BLaER1 treated with 17β-estradiol and CSF1 and Interleukin-3, amounts not matched to agents 10 nM and 100 nM (cell line): ENCODE data around the gene FBXW8.

Experiments
- H3K27ac ChIP-seq, 11 experiments: shearing (Covaris generic); formaldehyde crosslinking; 2 replicates each; pipeline ENCODE4 v1.8.1; 2022
- H3K27me3 ChIP-seq, 11 experiments: shearing (Covaris generic); formaldehyde crosslinking; 2 replicates each; pipeline ENCODE4 v1.8.1; 2022
- H3K36me3 ChIP-seq, 11 experiments: shearing (Covaris generic); formaldehyde crosslinking; 2 replicates each; pipeline ENCODE4 v1.8.1; 2022
- H3K4me1 ChIP-seq, 10 experiments: shearing (Covaris generic); formaldehyde crosslinking; 2 replicates each; pipeline ENCODE4 v1.8.1; 2022
- H3K4me2 ChIP-seq, 11 experiments: shearing (Covaris generic); formaldehyde crosslinking; 2 replicates each; pipeline ENCODE4 v1.8.1; 2022
- H3K4me3 ChIP-seq, 10 experiments: shearing (Covaris generic); formaldehyde crosslinking; 2 replicates each; pipeline ENCODE4 v1.8.1; 2022
- H3K9ac ChIP-seq, 11 experiments: shearing (Covaris generic); formaldehyde crosslinking; 2 replicates each; pipeline ENCODE4 v1.8.1; 2022
- H3K9me3 ChIP-seq, 11 experiments: shearing (Covaris generic); formaldehyde crosslinking; replicated peaks in 1 of 11; 2 replicates each; pipeline ENCODE4 v1.8.1; 2022
- H4K20me1 ChIP-seq, 11 experiments: shearing (Covaris generic); formaldehyde crosslinking; 2 replicates each; pipeline ENCODE4 v1.8.1; 2022
- Cebpa-rat ChIP-seq, 11 experiments: shearing (Covaris generic); IDR thresholded peaks; 2 replicates each; pipeline ENCODE4 v1.8.1; 2022

FBXW8 gene

DNA sequence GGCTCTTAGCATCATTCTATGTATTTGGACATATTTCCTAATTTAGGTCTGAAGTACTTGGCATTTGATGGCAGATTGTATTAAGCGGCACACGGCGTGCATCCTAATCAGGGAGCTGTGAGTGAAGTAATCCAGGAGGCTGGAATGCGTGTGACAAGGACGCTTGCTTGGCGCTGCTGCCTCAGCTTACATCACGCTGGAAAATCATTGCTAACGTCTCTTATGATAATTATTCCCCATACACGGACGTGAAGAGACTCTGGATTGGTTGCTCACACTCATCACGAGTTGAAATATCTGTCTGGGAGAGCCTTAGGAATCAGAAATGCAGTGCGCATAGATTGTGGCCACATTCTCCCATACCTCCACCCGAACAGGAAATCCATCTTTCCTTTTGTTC lies 85.3 kb downstream of the FBXW8 start:
- peaks cover 36 to 87% (median 70%) of the 10 kb centered on the region in 11 experiments for H3K36me3 ChIP-seq
- peaks cover 0 to 11% (median 4%) of the 10 kb centered on the region in 11 experiments; a peak in 7 of 22 replicates for H3K9me3 ChIP-seq
- H3K27me3 ChIP-seq = no peaks in the 10 kb centered on the region
- no peak overlapping the region for H3K27ac ChIP-seq
- H3K9ac ChIP-seq = no peak overlapping the region
- peaks cover 0 to 15% (median 0%) of the 10 kb centered on the region in 11 experiments; a peak in 2 of 22 replicates for H4K20me1 ChIP-seq
- H3K4me1 ChIP-seq = peaks cover 0 to 18% (median 15%) of the 10 kb centered on the region in 10 experiments; a peak in 19 of 20 replicates
- H3K4me2 ChIP-seq = no peak overlapping the region
- no peak overlapping the region for H3K4me3 ChIP-seq
- TF ChIP-seq Cebpa-rat (IDR thresholded peaks at IDR 0.05) = no peak

DNA sequence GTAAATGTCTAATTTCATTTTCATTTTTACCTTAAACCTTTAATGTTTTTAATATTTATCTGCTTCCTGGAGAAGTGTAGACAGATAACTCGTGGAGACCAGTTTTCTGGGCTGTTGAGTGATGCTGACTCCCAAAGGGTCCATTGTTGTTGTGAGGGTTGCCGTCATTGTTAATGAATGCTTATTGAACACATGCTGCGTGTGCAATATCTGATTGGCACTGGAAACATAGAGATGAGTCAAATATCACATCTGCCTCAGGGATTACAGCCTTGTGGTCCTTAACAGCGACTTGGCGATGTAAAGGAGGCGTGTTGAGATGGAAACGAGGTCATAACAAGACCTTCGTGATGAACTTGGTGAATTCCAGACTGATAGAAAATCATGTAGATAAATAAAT lies 85.9 kb downstream of the FBXW8 start:
- Histone ChIP-seq H3K27ac (no peak overlapping the region), H3K27me3 (no peaks in the 10 kb centered on the region), H3K4me1 (peaks cover 0 to 18% (median 15%) of the 10 kb centered on the region in 10 experiments; a peak in 19 of 20 replicates), H4K20me1 (peaks cover 0 to 16% (median 0%) of the 10 kb centered on the region in 11 experiments; a peak in 2 of 22 replicates), H3K36me3 (peaks cover 37 to 87% (median 68%) of the 10 kb centered on the region in 11 experiments), H3K4me2 (no peak overlapping the region), H3K9me3 (peaks cover 0 to 11% (median 4%) of the 10 kb centered on the region in 11 experiments; a peak in 7 of 22 replicates), H3K4me3 (no peak overlapping the region), H3K9ac (no peak overlapping the region)
- no peak for TF ChIP-seq Cebpa-rat (IDR thresholded peaks at IDR 0.05)

DNA sequence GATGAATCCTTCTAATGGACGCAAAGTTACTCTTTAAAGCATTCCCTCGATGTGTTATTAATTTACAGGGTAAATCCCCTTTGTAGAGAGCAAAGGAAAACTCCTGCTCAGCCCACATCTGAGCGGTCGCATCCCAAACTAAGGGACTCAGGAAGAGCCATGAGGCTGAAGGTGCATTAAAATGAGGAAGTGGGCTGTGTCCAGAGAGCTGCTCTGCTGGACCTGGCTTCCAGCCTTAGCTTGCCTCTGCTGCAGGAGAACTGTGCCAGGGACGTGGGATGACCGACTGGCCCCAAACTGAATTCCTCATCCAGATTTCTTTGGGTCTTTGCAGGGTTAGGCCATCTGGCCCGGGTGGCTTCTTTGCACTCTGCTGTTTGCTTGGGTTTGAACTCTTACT lies 88.3 kb downstream of the FBXW8 start:
- Histone ChIP-seq H3K27ac (no peak overlapping the region), H3K27me3 (no peaks in the 10 kb centered on the region), H3K4me1 (peaks cover 0 to 15% (median 13%) of the 10 kb centered on the region in 10 experiments; a peak in 19 of 20 replicates), H3K4me2 (no peak overlapping the region), H4K20me1 (peaks cover 0 to 26% (median 0%) of the 10 kb centered on the region in 11 experiments; a peak in 3 of 22 replicates), H3K4me3 (no peak overlapping the region), H3K9me3 (peaks cover 0 to 1% (median 0%) of the 10 kb centered on the region in 11 experiments; a peak in 4 of 22 replicates), H3K36me3 (peaks cover 49 to 90% (median 60%) of the 10 kb centered on the region in 11 experiments), H3K9ac (no peak overlapping the region)
- TF ChIP-seq Cebpa-rat (IDR thresholded peaks at IDR 0.05) = no peak

DNA sequence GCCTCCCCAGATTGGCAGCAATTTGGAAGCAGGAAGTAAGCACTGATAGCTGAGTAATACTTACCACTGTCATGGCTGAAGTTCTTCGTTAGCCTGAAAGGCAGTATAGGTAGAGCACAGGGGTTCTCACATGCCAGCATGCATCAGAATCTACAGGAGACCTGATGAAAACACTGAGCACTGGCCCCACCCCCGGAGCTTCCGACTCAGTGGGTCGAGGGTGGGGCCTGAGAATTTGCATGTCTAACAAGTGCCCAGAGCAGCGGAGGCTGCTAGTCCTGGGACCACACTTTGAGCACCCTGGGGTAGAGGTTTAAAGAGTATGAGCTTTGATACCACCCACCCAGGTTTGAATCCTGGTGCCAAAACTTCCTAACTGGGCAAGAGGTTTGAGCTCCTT lies 89.6 kb downstream of the FBXW8 start:
- peaks cover 0 to 3% (median 1%) of the 10 kb centered on the region in 10 experiments; a peak in 16 of 20 replicates for H3K4me1 ChIP-seq
- peaks cover 59 to 97% (median 72%) of the 10 kb centered on the region in 11 experiments for H3K36me3 ChIP-seq
- H3K9ac ChIP-seq = no peak overlapping the region
- no peaks in the 10 kb centered on the region for H3K27me3 ChIP-seq
- no peak overlapping the region for H3K4me2 ChIP-seq
- H3K4me3 ChIP-seq = no peak overlapping the region
- no peak overlapping the region for H3K27ac ChIP-seq
- peaks cover 0 to 26% (median 0%) of the 10 kb centered on the region in 11 experiments; a peak in 3 of 22 replicates for H4K20me1 ChIP-seq
- no peaks in the 10 kb centered on the region for H3K9me3 ChIP-seq
- TF ChIP-seq Cebpa-rat (IDR thresholded peaks at IDR 0.05) = no peak

DNA sequence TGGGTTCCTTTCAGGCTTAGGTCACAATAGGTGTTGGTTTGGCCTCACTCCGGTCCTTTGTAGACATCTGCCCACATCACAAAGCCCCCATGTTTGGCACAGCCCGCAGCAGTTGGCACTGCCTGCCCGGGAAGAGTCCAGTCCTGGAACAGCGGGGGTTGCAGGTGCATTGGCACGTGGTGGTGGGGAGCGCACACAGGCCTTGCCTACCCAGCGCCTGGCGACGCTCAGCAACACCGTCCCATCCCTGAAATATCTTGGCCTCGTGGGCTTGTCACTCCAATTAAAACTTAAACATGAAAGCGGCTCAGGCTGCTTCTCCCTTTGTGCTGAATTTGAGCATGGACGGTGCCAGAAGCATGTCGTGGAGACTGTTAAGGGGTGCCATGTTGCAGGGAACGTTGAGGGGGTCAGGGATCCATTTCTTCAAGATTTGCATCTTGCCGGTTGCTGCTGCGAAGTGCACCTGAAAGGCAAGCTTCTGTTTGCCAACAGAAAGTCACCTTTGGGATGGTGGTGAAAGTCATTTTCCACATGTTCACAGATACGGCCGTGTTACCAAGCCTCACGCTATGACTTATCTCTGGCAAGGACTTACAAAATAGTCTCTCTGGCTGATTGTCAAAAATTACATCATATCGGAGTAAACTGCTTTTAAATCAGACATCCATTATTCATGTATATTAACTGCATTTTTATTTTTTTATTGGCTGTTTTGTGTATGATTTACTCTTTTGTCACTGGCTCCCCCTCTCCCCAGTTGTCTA lies 91.5 kb downstream of the FBXW8 start:
- Histone ChIP-seq H3K36me3 (peaks cover 63 to 97% (median 75%) of the 10 kb centered on the region in 11 experiments), H3K9me3 (no peaks in the 10 kb centered on the region), H3K27me3 (no peaks in the 10 kb centered on the region), H3K4me1 (no peaks in the 10 kb centered on the region), H4K20me1 (peaks cover 0 to 26% (median 0%) of the 10 kb centered on the region in 11 experiments; a peak in 2 of 22 replicates), H3K4me2 (no peak overlapping the region), H3K4me3 (no peak overlapping the region), H3K9ac (no peak overlapping the region), H3K27ac (no peak overlapping the region)
- no peak for TF ChIP-seq Cebpa-rat (IDR thresholded peaks at IDR 0.05)

DNA sequence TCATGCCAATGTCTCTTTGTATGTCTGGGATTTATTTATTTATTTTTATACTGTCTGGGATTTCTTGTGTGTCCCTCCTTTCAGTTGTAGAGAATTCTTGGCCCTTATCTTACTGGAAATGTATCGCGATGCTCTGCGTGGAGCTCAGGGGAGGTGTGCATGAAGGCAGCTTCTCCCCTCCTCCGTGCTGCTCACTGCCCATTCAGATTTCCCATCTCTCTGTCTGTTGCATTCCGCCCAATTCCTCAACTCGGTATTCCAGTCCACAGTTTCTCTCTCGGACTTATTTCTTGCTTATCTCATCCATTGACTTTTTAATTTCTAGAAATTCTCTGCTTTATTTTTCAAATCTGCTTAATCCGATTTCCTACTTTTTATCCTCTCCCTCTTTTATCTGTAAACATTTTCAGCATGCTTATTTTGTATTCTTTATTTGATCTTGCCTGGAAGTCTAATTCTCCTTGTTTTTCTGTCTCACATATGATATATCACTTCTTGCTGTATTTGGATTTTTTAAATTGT lies 93.2 kb downstream of the FBXW8 start:
- no peak for TF ChIP-seq Cebpa-rat (IDR thresholded peaks at IDR 0.05)
- Histone ChIP-seq H3K4me3 (no peak overlapping the region), H3K4me2 (no peak overlapping the region), H3K4me1 (no peaks in the 10 kb centered on the region), H4K20me1 (peaks cover 0 to 17% (median 0%) of the 10 kb centered on the region in 11 experiments; a peak in 2 of 22 replicates), H3K9me3 (no peaks in the 10 kb centered on the region), H3K36me3 (peaks cover 62 to 98% (median 73%) of the 10 kb centered on the region in 11 experiments), H3K27ac (no peak overlapping the region), H3K27me3 (no peaks in the 10 kb centered on the region), H3K9ac (no peak overlapping the region)

DNA sequence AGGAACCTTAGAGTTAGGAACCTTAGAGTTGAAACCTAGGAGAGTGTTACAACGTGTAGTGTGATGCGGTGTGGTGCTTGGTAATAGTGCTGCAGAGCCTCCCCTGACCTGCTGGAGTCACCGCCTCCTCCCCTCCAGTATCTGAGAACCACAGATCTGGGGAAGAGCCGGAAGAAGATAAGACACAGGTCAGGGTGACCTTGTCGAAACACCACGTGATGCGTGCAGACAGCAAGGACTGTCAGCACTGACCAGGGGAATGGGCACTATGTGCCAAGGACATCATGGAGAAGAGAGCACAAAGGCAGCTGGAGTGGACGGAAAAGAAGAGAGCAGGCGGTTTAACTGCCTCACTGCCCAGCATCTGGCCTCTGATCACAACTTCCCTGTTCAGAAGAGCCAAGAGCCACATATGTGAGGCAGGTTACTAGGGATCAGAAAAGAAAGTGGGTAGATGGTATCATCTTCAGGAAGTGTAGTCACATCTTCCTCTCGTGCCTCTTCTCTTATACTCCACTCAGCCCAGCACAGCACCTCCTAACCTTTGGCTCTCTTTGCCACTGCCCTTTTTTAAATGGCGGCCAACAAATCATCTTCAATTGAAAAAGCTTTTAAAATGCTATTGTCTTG lies 94.8 kb downstream of the FBXW8 start:
- H3K9ac ChIP-seq = no peak overlapping the region
- H3K27ac ChIP-seq = no peak overlapping the region
- no peak overlapping the region for H3K4me2 ChIP-seq
- H3K4me1 ChIP-seq = no peaks in the 10 kb centered on the region
- H3K4me3 ChIP-seq = no peak overlapping the region
- H3K9me3 ChIP-seq = no peaks in the 10 kb centered on the region
- no peak for TF ChIP-seq Cebpa-rat (IDR thresholded peaks at IDR 0.05)
- H4K20me1 ChIP-seq = peaks cover 0 to 11% (median 0%) of the 10 kb centered on the region in 11 experiments; a peak in 2 of 22 replicates
- peaks cover 65 to 98% (median 83%) of the 10 kb centered on the region in 11 experiments for H3K36me3 ChIP-seq
- no peaks in the 10 kb centered on the region for H3K27me3 ChIP-seq

DNA sequence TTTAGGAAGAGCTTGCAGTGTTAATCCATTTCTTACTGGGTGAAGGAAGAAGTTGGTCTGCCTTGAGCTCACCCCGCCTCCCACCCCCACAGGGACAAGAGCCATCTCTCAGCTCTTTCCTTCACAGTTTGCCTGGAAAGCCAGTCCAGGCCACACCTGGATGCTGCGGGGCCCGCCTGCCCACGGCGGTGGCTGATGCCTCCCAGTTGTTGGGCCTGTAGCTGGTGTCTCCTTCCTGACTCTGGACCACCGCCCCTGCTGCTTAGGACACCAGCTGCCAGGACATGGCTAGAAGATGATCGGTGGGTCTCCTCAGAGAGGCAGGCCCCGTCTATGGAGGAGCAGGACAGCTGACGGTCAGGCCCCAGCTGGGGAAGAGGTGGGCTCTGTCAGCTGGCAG lies 95.6 kb downstream of the FBXW8 start:
- Histone ChIP-seq H3K4me1 (no peaks in the 10 kb centered on the region), H3K4me2 (no peak overlapping the region), H3K9ac (no peak overlapping the region), H3K27me3 (no peaks in the 10 kb centered on the region), H3K27ac (no peak overlapping the region), H3K4me3 (no peak overlapping the region), H3K9me3 (no peaks in the 10 kb centered on the region), H4K20me1 (peaks cover 0 to 11% (median 0%) of the 10 kb centered on the region in 11 experiments; a peak in 2 of 22 replicates), H3K36me3 (peaks cover 67 to 98% (median 83%) of the 10 kb centered on the region in 11 experiments)
- TF ChIP-seq Cebpa-rat (IDR thresholded peaks at IDR 0.05) = no peak

DNA sequence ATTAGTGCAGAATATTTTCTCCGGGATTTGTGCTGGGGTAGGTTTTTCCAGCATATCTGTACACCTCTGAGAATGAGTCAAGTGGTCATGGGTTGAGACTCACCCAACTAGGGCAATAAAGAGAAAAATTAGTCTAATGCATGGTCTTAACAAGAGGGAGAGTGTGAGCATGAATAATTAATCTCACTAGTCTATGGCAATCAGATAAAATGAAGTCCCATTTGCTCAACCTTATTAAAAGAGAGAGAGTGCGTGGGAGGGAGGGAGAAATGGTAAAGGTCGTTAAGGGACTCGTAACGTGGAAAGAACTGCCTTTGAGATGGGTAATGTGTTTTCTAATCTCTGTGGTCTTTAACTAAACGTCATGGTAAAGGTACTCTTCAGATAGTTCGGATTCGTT lies 96.8 kb downstream of the FBXW8 start:
- Histone ChIP-seq H3K9me3 (no peaks in the 10 kb centered on the region), H3K27ac (no peak overlapping the region), H4K20me1 (0 out of 22 replicates have a peak, but pooled peaks cover 0 to under 1% (median 0%) of the 10 kb centered on the region in 11 experiments), H3K4me2 (no peak overlapping the region), H3K4me1 (peaks cover 0 to 12% (median 8%) of the 10 kb centered on the region in 10 experiments; a peak in 16 of 20 replicates), H3K4me3 (no peak overlapping the region), H3K36me3 (peaks cover 65 to 95% (median 76%) of the 10 kb centered on the region in 11 experiments), H3K9ac (no peak overlapping the region), H3K27me3 (no peaks in the 10 kb centered on the region)
- TF ChIP-seq Cebpa-rat (IDR thresholded peaks at IDR 0.05) = no peak
